Measurements from ENCODE around the gene AUTS2. TPM values are rescaled to one million over a fixed set of nuclear protein-coding genes. Genes with fewer than 3 reads are reported as not detected.

AUTS2 gene
- total and polyA plus RNA-seq, 10 donors = 6.1 to 54.8 (median 29.1) TPM

DNA sequence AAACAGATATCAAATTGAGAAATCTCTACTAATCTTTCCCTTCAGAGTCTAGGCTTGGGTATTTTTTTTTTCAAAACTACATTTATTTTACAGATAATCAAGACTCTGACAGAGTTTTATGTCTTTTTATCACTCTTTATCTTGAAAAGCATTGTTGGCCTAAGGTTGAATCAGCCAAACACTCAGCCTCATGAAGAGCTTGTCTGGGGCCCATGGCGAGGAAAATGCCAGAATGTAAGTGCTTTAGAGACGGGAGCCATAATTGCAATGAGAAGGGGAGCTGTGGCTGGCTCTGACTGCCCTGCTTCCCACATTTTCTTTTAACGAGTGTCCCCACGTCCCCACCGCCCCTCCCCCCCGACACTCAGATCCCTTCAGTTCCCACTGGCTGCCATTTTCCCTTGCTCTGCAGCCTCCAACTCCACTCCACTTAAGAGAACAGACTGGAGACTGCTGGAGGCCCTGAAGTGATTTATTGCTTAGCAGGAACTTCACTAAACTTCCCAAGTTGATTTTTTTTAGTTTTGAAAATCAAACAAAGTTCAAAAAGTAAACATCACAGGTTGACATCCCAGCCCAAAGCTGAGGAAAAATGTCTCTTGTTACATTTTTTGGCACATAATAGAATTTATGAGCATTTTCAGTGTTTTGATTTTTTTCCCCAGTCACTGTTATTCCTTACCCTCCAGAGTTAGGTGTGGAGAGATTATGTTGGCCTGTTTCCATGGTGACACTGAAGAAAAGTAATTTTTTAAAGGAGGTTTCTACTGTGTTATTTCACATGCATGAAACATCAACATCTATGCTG lies 896.2 kb downstream of the AUTS2 start:
- Histone ChIP-seq H3K4me3 (no peak overlapping the region), H3K4me1 (no peaks in the 10 kb centered on the region), H3K27ac (no peak overlapping the region), H3K27me3 (replicated peaks in 1 of 7) (no peaks in the 10 kb centered on the region), H3K36me3 (no peaks in the 10 kb centered on the region), H3K9me3 (peaks cover 0 to 5% (median 0%) of the 10 kb centered on the region in 8 donors)
- WGBS, 5 donors = 86 to 89% (median 88%) methylated on average over 6 of the region's 6 CpGs
- DNase-seq = no peak
- TF ChIP-seq POLR2AphosphoS5 (IDR thresholded peaks at IDR 0.05) (no peak), POLR2A (IDR thresholded peaks at IDR 0.05) (no peak)
- TF ChIP-seq, protein P1, sequence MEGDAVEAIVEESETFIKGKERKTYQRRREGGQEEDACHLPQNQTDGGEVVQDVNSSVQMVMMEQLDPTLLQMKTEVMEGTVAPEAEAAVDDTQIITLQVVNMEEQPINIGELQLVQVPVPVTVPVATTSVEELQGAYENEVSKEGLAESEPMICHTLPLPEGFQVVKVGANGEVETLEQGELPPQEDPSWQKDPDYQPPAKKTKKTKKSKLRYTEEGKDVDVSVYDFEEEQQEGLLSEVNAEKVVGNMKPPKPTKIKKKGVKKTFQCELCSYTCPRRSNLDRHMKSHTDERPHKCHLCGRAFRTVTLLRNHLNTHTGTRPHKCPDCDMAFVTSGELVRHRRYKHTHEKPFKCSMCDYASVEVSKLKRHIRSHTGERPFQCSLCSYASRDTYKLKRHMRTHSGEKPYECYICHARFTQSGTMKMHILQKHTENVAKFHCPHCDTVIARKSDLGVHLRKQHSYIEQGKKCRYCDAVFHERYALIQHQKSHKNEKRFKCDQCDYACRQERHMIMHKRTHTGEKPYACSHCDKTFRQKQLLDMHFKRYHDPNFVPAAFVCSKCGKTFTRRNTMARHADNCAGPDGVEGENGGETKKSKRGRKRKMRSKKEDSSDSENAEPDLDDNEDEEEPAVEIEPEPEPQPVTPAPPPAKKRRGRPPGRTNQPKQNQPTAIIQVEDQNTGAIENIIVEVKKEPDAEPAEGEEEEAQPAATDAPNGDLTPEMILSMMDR (IDR thresholded peaks at IDR 0.05 in 8 of 11, conservative IDR thresholded peaks at IDR 0.05 in 3 of 11) = no peak
- intact Hi-C loops (cut with DNase I; ENCODE audit: low total_unique reads) = no loop called here

DNA sequence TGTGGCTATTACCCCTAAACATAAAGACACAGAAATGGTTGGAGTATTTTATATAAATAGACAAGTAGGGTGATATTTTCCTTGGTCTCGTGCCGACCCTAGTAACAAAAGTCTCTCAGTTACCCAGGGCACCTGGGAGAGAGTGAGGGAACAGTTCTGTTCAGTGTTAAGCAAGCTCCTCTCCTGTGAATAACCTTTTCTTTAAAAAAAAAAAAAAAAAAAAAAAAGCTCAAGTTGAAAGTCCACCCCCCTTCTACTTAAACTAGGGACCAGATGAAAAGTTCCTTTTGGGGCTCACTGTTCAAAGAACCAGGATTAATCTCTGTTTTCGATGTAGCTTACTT lies 896.7 kb downstream of the AUTS2 start:
- no peaks in the 10 kb centered on the region for H3K36me3 ChIP-seq
- no peak for TF ChIP-seq POLR2A (IDR thresholded peaks at IDR 0.05)
- TF ChIP-seq POLR2AphosphoS5 (IDR thresholded peaks at IDR 0.05) = no peak
- TF ChIP-seq, protein P1 (IDR thresholded peaks at IDR 0.05 in 8 of 11, conservative IDR thresholded peaks at IDR 0.05 in 3 of 11) = no peak
- no peaks in the 10 kb centered on the region for H3K4me1 ChIP-seq
- DNase-seq = no peak
- WGBS, 5 donors = 90 to 96% (median 92%) methylated on average over 3 of the region's 3 CpGs
- H3K27me3 ChIP-seq (replicated peaks in 1 of 7) = no peaks in the 10 kb centered on the region
- peaks cover 0 to 5% (median 0%) of the 10 kb centered on the region in 8 donors for H3K9me3 ChIP-seq
- intact Hi-C loops (cut with DNase I; ENCODE audit: low total_unique reads) = no loop called here
- H3K4me3 ChIP-seq = no peak overlapping the region
- H3K27ac ChIP-seq = no peak overlapping the region

DNA sequence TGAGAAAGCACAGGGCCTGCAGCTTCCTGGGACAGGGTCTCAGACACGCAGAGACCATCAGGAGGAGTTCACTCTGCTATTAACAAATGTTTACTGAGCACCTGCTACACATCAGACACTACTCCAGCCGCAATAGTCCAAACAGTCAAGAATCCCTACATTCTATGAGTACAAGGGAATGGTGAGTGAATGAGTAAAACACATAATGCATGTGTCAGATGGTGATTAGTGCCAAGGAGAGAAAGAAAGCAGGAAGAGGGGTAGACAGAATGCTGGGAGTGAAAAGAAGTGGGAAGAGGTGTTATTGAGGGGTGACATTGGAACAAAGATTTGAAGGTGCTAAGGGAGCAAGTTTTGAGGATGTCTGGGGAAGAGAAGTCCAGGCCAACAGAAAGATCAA lies 899.5 kb downstream of the AUTS2 start:
- no peaks in the 10 kb centered on the region for H3K4me1 ChIP-seq
- 82 to 97% (median 89%) methylated on average over 2 of the region's 2 CpGs for WGBS, 5 donors
- no peak for DNase-seq
- intact Hi-C loops (cut with DNase I; ENCODE audit: low total_unique reads) = no loop called here
- H3K27me3 ChIP-seq (replicated peaks in 1 of 7) = no peaks in the 10 kb centered on the region
- H3K9me3 ChIP-seq = peaks cover 0 to 5% (median 0%) of the 10 kb centered on the region in 8 donors
- H3K36me3 ChIP-seq = no peaks in the 10 kb centered on the region
- TF ChIP-seq POLR2AphosphoS5 (IDR thresholded peaks at IDR 0.05) (no peak), POLR2A (IDR thresholded peaks at IDR 0.05) (no peak)
- TF ChIP-seq, protein P1 (IDR thresholded peaks at IDR 0.05 in 8 of 11, conservative IDR thresholded peaks at IDR 0.05 in 3 of 11) = no peak
- no peak overlapping the region for H3K27ac ChIP-seq
- no peak overlapping the region for H3K4me3 ChIP-seq

DNA sequence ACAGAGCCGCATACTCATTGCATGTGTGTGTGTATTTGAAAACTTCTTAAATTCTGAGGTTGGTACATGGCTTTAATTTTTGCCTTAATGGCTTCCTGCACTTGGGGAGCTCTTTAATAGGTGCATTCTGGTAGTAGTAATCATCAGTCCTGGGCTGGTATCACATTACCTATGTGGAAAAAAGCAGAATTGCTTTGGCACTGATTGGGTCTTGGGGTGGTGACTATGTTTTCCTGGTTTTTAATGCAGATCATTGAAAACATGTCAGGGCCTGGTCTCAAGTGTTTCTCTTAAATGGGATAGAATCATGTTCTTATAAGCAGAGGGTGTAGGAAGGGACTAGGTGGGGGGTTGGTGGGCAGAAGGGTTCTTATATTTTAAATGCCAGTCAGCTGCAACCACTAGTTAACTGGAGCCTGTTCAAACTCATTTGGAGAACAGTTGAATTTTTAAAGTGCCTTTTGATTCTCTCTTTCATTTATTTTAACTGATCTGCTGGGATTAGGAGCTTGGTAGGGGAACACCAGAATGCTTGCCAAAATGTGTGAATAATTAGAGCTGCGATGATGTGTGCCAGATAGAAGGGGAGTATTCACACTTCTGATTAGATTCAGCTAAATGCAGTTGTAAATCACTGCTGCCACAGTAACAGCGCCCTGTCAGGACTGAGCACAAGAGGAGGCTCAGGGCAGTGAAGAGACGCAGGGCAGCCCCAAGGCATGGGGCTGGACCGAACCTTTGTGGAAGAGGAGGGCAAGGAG lies 900.1 kb downstream of the AUTS2 start:
- Histone ChIP-seq H3K9me3 (peaks cover 0 to under 1% (median 0%) of the 10 kb centered on the region in 8 donors), H3K27ac (no peak overlapping the region), H3K27me3 (replicated peaks in 1 of 7) (no peaks in the 10 kb centered on the region), H3K36me3 (no peaks in the 10 kb centered on the region), H3K4me1 (no peaks in the 10 kb centered on the region), H3K4me3 (no peak overlapping the region)
- WGBS, 5 donors = 88 to 93% (median 90%) methylated on average over 5 of the region's 5 CpGs
- no peak for TF ChIP-seq POLR2A (IDR thresholded peaks at IDR 0.05)
- TF ChIP-seq, protein P1 (IDR thresholded peaks at IDR 0.05 in 8 of 11, conservative IDR thresholded peaks at IDR 0.05 in 3 of 11) = no peak
- no peak for TF ChIP-seq POLR2AphosphoS5 (IDR thresholded peaks at IDR 0.05)
- DNase-seq = no peak
- intact Hi-C loops (cut with DNase I; ENCODE audit: low total_unique reads) = no loop called here

All from spleen (tissue), 11 donors.